Erythroblast (primary cell): ENCODE results near the gene C12orf56.
A peak's percentile ranks its signal among the peaks of the same experiment; 100 is the strongest.
"Not testable (repeated sequence)": the region's sequence is repeated elsewhere in the genome, so short reads cannot be mapped to it uniquely, and the experiment has no call there.

Experiments used
- DNase-seq, 2 experiments: peaks; one replicate each; lab custom pipeline; 2025; lab: John Stamatoyannopoulos, UW
- GATA1 ChIP-seq: IDR thresholded peaks from 2 replicates; pipeline ENCODE4 v1.6.1; 2011; ENCODE audit warnings: low read depth, mild to moderate bottlenecking, control low read depth, low read length, moderate library complexity
- POLR2A ChIP-seq: IDR thresholded peaks from 2 replicates; pipeline ENCODE4 v1.6.1; 2011; ENCODE audit warnings: mild to moderate bottlenecking, low read length

C12orf56 gene

GRCh38 chr12:64352181-64352580, 38.4 kb downstream of the C12orf56 start:
- DNase-seq: peak; percentile 37 to 47
- TF ChIP-seq POLR2A (no peak), GATA1 (no peak)

- DNase-seq: no peak
- TF ChIP-seq POLR2A (no peak), GATA1 (no peak)
These were observed 39.3 kb downstream of the C12orf56 start for GRCh38 chr12:64351265-64351664.

GRCh38 chr12:64347630-64348029, 42.9 kb downstream of the C12orf56 start:
- TF ChIP-seq GATA1: no peak
- TF ChIP-seq POLR2A: no peak
- no peak for DNase-seq

- not testable (repeated sequence) for DNase-seq
These were observed 45.9 kb downstream of the C12orf56 start for GRCh38 chr12:64344631-64345030.

GRCh38 chr12:64340546-64340945, 50.0 kb downstream of the C12orf56 start:
- not testable (repeated sequence) for DNase-seq

GRCh38 chr12:64335886-64336466, 54.6 kb downstream of the C12orf56 start:
- DNase-seq: no peak
- TF ChIP-seq POLR2A (no peak), GATA1 (no peak)

- TF ChIP-seq POLR2A (no peak), GATA1 (no peak)
- DNase-seq: no peak
These were observed 57.6 kb downstream of the C12orf56 start for GRCh38 chr12:64332938-64333337.

- DNase-seq: no peak
- TF ChIP-seq GATA1 (no peak), POLR2A (no peak)
These were observed 58.3 kb downstream of the C12orf56 start for GRCh38 chr12:64332296-64332695.

- not testable (repeated sequence) for DNase-seq
These were observed 61.4 kb downstream of the C12orf56 start for GRCh38 chr12:64329031-64329710.

GRCh38 chr12:64325055-64325454, 65.5 kb downstream of the C12orf56 start:
- DNase-seq: no peak
- TF ChIP-seq POLR2A: no peak
- no peak for TF ChIP-seq GATA1

GRCh38 chr12:64323476-64324225, 66.9 kb downstream of the C12orf56 start:
- no peak for TF ChIP-seq GATA1
- TF ChIP-seq POLR2A: no peak
- no peak for DNase-seq

- TF ChIP-seq GATA1 (no peak), POLR2A (no peak)
- no peak for DNase-seq
These were observed 67.6 kb downstream of the C12orf56 start for GRCh38 chr12:64323006-64323405.

- DNase-seq: no peak
- TF ChIP-seq POLR2A: no peak
- no peak for TF ChIP-seq GATA1
These were observed 69.9 kb downstream of the C12orf56 start for GRCh38 chr12:64320611-64321010.

- not testable (repeated sequence) for DNase-seq
These were observed 70.9 kb downstream of the C12orf56 start for GRCh38 chr12:64319540-64320225.

- no peak for DNase-seq
- no peak for TF ChIP-seq POLR2A
- no peak for TF ChIP-seq GATA1
These were observed 72.0 kb downstream of the C12orf56 start for GRCh38 chr12:64318605-64319004.
